Measurements from ENCODE around the gene MGAT3.

MGAT3 gene

GRCh38 chr22:39450258-39450955 is 6.4 kb upstream of the MGAT3 start:
- no peak for DNase-seq (ENCODE audit: low read depth)

- DNase-seq (ENCODE audit: low read depth): no peak
Observed at GRCh38 chr22:39452740-39453040, 4.1 kb upstream of the MGAT3 start.

- DNase-seq (ENCODE audit: low read depth): no peak
Observed at GRCh38 chr22:39453765-39454378, 2.9 kb upstream of the MGAT3 start.

- DNase-seq (ENCODE audit: low read depth): peak; percentile 30
Observed at GRCh38 chr22:39454385-39454871, 2.4 kb upstream of the MGAT3 start.

- no peak for DNase-seq (ENCODE audit: low read depth)
Observed at GRCh38 chr22:39457198-39457555, 365 bp downstream of the MGAT3 start.

GRCh38 chr22:39457556-39458443 is 988 bp downstream of the MGAT3 start:
- DNase-seq (ENCODE audit: low read depth): no peak

GRCh38 chr22:39458444-39459083 is 1.8 kb downstream of the MGAT3 start:
- no peak for DNase-seq (ENCODE audit: low read depth)

- no peak for DNase-seq (ENCODE audit: low read depth)
Observed at GRCh38 chr22:39459681-39460080, 2.9 kb downstream of the MGAT3 start.

- no peak for DNase-seq (ENCODE audit: low read depth)
Observed at GRCh38 chr22:39462443-39463221, 5.8 kb downstream of the MGAT3 start.

GRCh38 chr22:39463277-39463676 is 6.5 kb downstream of the MGAT3 start:
- no peak for DNase-seq (ENCODE audit: low read depth)

- peak; percentile 38 for DNase-seq (ENCODE audit: low read depth)
Observed at GRCh38 chr22:39463931-39464390, 7.1 kb downstream of the MGAT3 start.

- DNase-seq (ENCODE audit: low read depth): no peak
Observed at GRCh38 chr22:39466228-39467006, 9.6 kb downstream of the MGAT3 start.

GRCh38 chr22:39467390-39467895 is 10.6 kb downstream of the MGAT3 start:
- no peak for DNase-seq (ENCODE audit: low read depth)

- DNase-seq (ENCODE audit: low read depth): no peak
Observed at GRCh38 chr22:39468487-39469325, 11.9 kb downstream of the MGAT3 start.

GRCh38 chr22:39469326-39469680 is 12.5 kb downstream of the MGAT3 start:
- no peak for DNase-seq (ENCODE audit: low read depth)

GRCh38 chr22:39469681-39470450 is 13.1 kb downstream of the MGAT3 start:
- no peak for DNase-seq (ENCODE audit: low read depth)

- peak; percentile 29 for DNase-seq (ENCODE audit: low read depth)
Observed at GRCh38 chr22:39470451-39471291, 13.9 kb downstream of the MGAT3 start.

All from amniotic epithelial cell (primary cell).